Ectodermal cell (in vitro differentiated cells): ENCODE data around the gene OSCAR. TPM values are rescaled to one million over a fixed set of nuclear protein-coding genes. Genes with fewer than 3 reads are reported as not detected.

ENCODE experiments used
- H3K27ac ChIP-seq: 2 replicates; pipeline ENCODE4 v1.7.0; 2013; ENCODE audit warnings: mild to moderate bottlenecking, low read depth, low read length; ENCODE audit not compliant: insufficient read depth, poor library complexity, severe bottlenecking
- H3K27me3 ChIP-seq: 2 replicates; pipeline ENCODE4 v1.7.0; 2013; ENCODE audit warnings: mild to moderate bottlenecking, low read length; ENCODE audit not compliant: insufficient read depth, control insufficient read depth, poor library complexity, severe bottlenecking
- H3K36me3 ChIP-seq: one replicate; pipeline ENCODE4 v1.7.0; 2013; ENCODE audit warnings: low read length; ENCODE audit not compliant: control insufficient read depth, insufficient read depth
- H3K4me1 ChIP-seq: one replicate; pipeline ENCODE4 v1.7.0; 2013; ENCODE audit warnings: low read length; ENCODE audit not compliant: control insufficient read depth, insufficient read depth
- H3K4me3 ChIP-seq: 2 replicates; pipeline ENCODE4 v1.7.0; 2013; ENCODE audit warnings: low read depth, low read length, control low read depth; ENCODE audit not compliant: insufficient read depth
- H3K9me3 ChIP-seq: 2 replicates; pipeline ENCODE4 v1.7.0; 2013; ENCODE audit warnings: mild to moderate bottlenecking, low read length, moderate library complexity; ENCODE audit not compliant: control insufficient read depth
- WGBS, 2 experiments: methylation state at CpG; one replicate each; pipeline ENCODE4 v1.1.7; 2013; ENCODE audit warnings: missing lambda C conversion rate in 2 of 2; 5-methylcytosine and 5-hydroxymethylcytosine counted together
- polyA plus RNA-seq, 4 experiments: library from polyadenylated mRNA; stranded (reverse); fragments of 50-300 nt; gene quantifications; one replicate each; pipeline ENCODE4 v1.2.3, GENCODE V29; 2013

Gene OSCAR, protein sequence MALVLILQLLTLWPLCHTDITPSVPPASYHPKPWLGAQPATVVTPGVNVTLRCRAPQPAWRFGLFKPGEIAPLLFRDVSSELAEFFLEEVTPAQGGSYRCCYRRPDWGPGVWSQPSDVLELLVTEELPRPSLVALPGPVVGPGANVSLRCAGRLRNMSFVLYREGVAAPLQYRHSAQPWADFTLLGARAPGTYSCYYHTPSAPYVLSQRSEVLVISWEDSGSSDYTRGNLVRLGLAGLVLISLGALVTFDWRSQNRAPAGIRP
- 0.72 TPM for polyA plus RNA-seq (2013, experiment 1 of 4)
- 0.43 TPM for polyA plus RNA-seq (2013, experiment 2 of 4)
- 0.59 TPM for polyA plus RNA-seq (2013, experiment 3 of 4)
- 0.32 TPM for polyA plus RNA-seq (2013, experiment 4 of 4)

DNA sequence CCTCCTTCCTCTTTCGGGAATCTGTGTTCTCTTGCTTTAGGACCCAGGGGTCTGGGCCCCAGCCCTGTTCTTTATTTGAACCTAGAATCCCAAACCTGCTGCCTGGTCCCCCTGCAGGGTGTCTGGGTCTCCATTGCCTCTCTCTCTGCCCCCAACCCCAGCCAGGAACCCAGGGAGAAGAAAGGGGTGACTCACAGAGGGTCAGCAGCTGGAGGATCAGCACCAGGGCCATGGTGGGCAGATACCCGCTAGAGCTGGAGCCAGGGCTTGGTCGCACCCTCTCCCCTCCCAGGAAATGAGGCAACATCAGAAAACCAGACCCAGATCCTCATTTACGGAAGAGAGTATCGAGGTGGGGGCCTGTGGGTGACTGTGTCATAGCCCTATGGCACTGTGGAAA, at the start of gene OSCAR:
TSS of gene OSCAR (minus strand) at position 243 of the 400 bp plus-strand sequence. CDS start at position 232, 11 bp downstream.
- 88% methylated on average over 5 of the region's 5 CpGs for WGBS, 2 experiments
- Histone ChIP-seq H3K36me3 (peaks cover 1% of the 10 kb centered on the region), H3K27me3 (peaks cover 23% of the 10 kb centered on the region), H3K4me1 (peaks cover 2% of the 10 kb centered on the region), H3K4me3 (no peak within 1 kb of the TSS), H3K9me3 (no peaks in the 10 kb centered on the region), H3K27ac (no peak within 1 kb of the TSS)

DNA sequence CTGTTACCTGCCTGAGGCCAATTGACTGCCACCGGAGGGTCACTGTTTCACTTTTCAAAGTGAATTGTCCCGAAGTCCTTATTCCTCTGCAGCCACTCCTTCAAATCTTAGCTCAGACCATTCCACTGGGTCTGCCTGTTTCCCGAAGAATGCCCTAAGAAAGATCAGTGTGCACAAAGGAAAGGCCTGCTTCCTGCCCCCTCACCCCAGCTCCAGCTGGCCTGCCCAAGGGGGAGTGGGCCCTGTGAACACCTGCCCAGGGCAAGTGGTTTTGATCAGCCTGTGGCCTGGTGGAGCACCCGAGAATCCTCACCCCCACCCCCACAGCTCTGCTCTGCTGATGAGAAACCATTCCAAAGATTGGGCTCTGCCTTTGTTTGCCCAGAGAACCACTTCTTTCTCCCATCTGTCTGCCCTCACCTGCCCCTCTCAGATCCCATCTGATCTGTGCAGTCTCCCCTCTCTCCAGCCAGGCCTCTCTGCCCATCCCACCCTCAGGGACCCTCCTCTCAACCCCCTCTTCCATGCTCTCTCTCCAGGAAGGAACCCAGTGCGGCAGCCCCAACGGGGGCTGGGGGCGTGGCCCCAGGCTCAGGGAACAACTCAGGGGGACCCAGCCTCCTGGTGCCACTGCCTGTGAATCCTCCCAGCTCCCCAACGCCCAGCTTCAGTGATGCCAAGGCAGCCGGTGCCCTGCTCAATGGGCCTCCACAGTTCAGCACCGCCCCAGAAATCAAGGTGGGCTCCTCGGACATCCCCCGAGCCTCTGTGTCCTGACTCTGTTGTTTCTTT, 48.6 kb upstream of the OSCAR start:
- no peak overlapping the region for H3K4me3 ChIP-seq

DNA sequence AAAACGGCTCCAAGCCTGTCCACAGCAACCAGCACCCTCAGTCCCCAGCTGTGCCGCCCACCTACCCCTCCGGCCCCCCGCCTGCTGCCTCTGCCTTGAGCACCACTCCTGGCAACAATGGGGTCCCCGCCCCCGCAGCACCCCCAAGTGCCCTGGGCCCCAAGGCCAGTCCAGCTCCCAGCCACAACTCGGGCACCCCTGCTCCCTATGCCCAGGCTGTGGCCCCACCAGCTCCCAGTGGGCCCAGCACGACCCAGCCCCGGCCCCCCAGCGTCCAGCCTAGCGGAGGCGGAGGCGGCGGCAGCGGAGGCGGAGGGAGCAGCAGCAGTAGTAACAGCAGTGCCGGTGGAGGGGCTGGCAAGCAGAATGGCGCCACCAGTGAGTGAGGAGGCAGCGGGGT, 47.6 kb upstream of the OSCAR start:
- WGBS, 2 experiments: 93% methylated on average over 19 of the region's 19 CpGs

More for the DNA sequence above, 48.6 kb upstream of the OSCAR start:
- no peaks in the 10 kb centered on the region for H3K4me1 ChIP-seq
- peaks cover 88% of the 10 kb centered on the region for H3K36me3 ChIP-seq
- 94 to 95% methylated on average over 12 of the region's 12 CpGs for WGBS, 2 experiments
- no peaks in the 10 kb centered on the region for H3K27me3 ChIP-seq
- H3K9me3 ChIP-seq: no peaks in the 10 kb centered on the region
- H3K27ac ChIP-seq: no peak overlapping the region

DNA sequence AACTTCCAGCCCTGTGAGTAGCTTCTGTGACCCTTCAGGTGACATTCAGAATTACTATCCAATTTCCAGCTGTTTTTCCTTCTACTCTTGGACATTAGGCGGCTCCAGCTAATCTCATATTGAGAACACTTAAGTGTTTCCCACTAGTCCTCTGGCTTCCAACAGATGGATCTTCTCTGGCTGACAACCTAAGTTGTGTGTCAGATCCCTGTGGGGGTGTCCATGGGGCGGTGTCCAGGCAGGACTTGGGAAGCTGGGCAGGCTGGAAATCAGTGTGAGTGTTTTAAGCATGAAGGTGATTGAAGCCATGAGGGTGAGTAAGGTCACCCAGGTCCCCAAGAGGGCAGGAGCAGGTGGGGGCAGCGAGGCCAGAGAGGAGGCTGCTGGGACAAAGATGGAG, 47.1 kb upstream of the OSCAR start:
- no peak overlapping the region for H3K4me3 ChIP-seq
- H3K27me3 ChIP-seq: no peaks in the 10 kb centered on the region
- peaks cover 87% of the 10 kb centered on the region for H3K36me3 ChIP-seq
- H3K4me1 ChIP-seq: no peaks in the 10 kb centered on the region
- WGBS, 2 experiments: 96% methylated on average over 3 of the region's 3 CpGs
- no peak overlapping the region for H3K27ac ChIP-seq
- no peaks in the 10 kb centered on the region for H3K9me3 ChIP-seq

More for the DNA sequence above, 47.6 kb upstream of the OSCAR start:
- Histone ChIP-seq H3K9me3 (no peaks in the 10 kb centered on the region), H3K27me3 (no peaks in the 10 kb centered on the region), H3K36me3 (peaks cover 88% of the 10 kb centered on the region), H3K4me3 (no peak overlapping the region), H3K27ac (no peak overlapping the region), H3K4me1 (no peaks in the 10 kb centered on the region)

DNA sequence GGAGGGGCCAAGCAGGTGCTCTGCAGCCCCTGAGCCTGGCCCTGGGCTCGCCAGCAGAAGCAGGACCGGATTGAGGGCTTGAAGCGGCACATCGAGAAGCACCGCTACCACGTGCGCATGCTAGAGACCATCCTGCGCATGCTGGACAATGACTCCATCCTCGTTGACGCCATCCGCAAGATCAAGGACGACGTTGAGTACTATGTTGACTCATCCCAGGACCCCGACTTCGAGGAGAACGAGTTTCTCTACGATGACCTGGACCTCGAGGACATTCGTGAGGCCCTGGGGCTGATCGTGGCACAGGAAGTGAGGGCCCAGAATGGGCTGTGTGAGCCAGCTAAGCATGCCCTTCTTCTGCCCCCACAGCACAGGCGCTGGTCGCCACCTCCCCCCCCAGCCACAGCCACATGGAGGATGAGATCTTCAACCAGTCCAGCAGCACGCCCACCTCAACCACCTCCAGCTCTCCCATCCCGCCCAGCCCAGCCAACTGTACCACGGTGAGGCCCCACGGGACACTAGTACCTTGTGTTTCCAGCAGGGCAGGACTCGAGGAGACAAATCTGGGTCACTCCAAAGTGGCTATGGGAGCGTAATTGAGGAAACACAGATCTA, 45.0 kb upstream of the OSCAR start:
- 97% methylated on average over 28 of the region's 28 CpGs for WGBS, 2 experiments
- Histone ChIP-seq H3K4me1 (no peaks in the 10 kb centered on the region), H3K4me3 (no peak overlapping the region), H3K27me3 (no peaks in the 10 kb centered on the region), H3K9me3 (no peaks in the 10 kb centered on the region), H3K27ac (no peak overlapping the region), H3K36me3 (peaks cover 72% of the 10 kb centered on the region)

DNA sequence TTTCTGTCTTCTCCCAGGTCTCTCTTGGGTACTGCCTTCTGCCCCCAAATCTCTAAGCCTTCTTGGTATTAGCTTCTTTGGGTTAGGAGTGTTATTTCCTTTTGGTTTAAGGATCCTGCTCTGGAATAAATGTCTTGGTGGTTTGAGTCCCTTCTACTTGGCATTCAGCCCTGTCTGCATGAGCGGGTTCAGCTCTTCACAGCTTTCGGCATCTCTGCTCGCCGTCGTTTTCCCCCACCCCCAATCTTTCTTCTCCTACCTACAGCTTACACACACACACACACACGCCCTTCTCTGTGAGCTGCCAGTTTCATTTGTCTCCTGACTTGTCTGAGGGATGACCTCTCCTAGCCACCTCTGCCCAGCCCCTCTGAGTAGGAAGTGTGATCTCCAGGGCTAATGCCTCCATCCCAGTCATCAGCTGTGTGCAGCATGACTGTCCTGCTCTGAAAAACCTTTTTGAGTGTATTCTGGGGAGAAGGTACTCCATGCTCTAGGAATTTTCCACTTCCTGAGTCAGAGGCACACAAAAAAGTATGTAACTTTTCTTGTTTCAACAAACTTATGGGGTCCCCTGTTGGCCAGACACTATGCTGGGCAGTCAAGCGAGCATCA, 41.7 kb upstream of the OSCAR start:
- peaks cover 44% of the 10 kb centered on the region for H3K36me3 ChIP-seq
- H3K4me3 ChIP-seq: no peak overlapping the region
- peaks cover 15% of the 10 kb centered on the region for H3K4me1 ChIP-seq
- no peak overlapping the region for H3K27ac ChIP-seq
- 78 to 88% methylated on average over 7 of the region's 7 CpGs for WGBS, 2 experiments
- no peaks in the 10 kb centered on the region for H3K27me3 ChIP-seq
- H3K9me3 ChIP-seq: no peaks in the 10 kb centered on the region

DNA sequence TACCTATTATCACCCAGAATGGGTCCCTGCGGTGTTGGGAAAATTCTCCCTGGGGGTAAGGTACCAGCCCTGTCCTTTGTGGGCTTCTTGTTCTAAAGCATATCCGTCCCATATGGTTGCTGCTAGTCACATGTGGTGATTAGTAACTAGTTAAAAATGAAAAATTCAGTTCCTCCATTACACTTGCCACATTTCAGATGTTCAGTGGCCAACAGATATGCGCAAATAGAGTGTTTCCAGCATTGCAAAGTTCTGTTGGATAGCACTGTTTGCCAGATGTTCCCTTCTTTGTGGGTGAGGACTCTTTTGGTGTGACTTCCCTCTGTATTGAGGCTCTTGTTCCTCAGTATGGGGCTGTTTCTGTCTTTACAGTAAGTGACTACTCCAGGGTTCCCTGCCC, 40.8 kb upstream of the OSCAR start:
- 93% methylated on average over 3 of the region's 3 CpGs for WGBS, 2 experiments

DNA sequence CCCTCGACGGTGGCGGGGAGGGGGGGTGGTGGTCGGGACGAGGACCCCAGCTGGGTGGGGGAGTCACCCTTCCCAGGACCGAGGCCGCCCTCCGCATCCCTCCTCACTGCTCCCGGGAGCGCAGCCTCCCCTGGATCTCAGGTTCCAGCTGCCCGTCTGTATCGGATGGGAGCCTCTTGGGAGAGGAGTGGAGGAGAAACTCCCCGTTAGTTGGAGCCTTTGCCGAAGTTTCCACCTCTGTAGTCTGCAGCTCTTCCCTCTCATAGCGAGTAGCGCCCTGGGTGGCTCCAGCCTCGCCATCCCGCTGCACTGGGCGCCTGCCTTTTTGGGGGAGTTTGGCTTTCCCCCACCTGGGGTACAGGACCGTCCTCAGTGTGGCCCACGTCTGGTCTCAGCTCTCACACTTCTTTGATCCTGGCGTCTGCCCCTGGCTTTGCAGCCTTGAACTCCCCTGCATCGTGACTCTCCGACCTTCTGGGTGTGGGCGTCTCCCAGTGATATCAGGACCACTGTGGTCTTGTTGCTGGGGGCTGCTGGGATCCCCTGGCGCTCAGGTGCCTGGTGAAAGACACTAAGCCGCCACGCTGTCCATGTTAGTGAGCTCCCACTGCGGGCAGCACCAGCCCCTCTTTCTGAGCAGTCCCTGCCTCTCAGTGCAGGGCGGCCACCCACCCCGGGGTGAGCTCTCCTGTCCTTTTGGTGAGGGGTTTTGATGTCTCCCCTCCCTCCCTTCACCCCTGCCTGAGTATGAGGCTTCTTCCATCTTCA, 38.1 kb upstream of the OSCAR start:
- 33 to 36% methylated on average over 31 of the region's 31 CpGs for WGBS, 2 experiments
- Histone ChIP-seq H3K36me3 (peaks cover 10% of the 10 kb centered on the region), H3K27ac (no peak overlapping the region), H3K9me3 (peaks cover 1% of the 10 kb centered on the region), H3K4me3 (peak overlapping the region; percentile 84), H3K27me3 (peaks cover 10% of the 10 kb centered on the region), H3K4me1 (peaks cover 19% of the 10 kb centered on the region)

More for the DNA sequence above, 40.8 kb upstream of the OSCAR start:
- H3K9me3 ChIP-seq: no peaks in the 10 kb centered on the region
- no peak overlapping the region for H3K4me3 ChIP-seq
- peaks cover 1% of the 10 kb centered on the region for H3K27me3 ChIP-seq
- peaks cover 35% of the 10 kb centered on the region for H3K36me3 ChIP-seq
- no peak overlapping the region for H3K27ac ChIP-seq
- H3K4me1 ChIP-seq: peaks cover 15% of the 10 kb centered on the region

DNA sequence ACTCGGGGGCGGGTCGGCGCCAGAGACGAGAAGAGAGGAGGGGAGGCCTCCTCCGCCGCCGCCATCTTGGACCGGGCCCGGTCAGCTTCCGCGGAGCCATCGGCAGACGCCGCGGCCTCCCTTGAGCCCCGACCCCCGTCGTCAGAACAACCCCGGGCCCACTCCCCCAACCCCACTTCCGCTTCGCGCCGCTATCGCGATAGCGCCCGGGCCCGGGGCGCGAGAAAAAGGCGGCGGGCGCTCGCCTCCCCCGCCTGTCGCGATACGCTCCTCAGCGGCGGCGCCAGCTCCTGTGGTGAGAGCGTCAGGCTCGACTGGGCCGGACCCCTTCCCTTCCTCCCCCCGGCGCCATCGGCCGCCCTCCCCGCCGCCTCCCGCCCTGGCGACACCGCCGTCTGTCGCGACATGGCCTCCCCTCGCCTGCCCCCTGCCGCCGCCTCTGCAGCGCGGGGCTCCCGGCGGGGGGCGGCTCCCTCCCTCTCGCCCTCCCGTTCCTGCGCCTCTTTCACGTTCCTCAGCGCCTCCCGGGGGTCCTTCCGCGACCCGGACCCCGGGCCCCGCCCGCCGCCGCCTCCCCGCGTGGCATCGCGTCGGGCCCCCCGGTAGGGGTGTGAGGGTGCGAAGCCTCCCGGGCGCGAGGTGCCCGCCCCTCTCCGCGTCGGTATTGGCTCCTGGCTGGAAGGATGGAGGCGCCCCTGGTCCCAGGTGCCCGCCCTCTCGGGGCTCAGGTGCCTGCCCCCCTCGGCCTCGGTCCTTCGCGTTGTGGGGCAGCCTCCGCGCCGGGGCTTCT, 37.3 kb upstream of the OSCAR start, which contains the start of gene CNOT3:
TSS of gene CNOT3 (plus strand) at position 64 of the 790 bp plus-strand sequence. CDS start 5,217 bp downstream, outside the sequence.
- Histone ChIP-seq H3K27ac (peak within 1 kb of the TSS; percentile 93), H3K9me3 (peaks cover 2% of the 10 kb centered on the region), H3K4me1 (peaks cover 19% of the 10 kb centered on the region), H3K4me3 (peak within 1 kb of the TSS; percentile 84), H3K27me3 (peaks cover 10% of the 10 kb centered on the region), H3K36me3 (peaks cover 4% of the 10 kb centered on the region)
- 0% methylated on average over 103 of the region's 103 CpGs for WGBS, 2 experiments
